Placental pericyte (primary cell): Measurements from ENCODE around the gene WAC. TPM values are rescaled to one million over a fixed set of nuclear protein-coding genes. Genes with fewer than 3 reads are reported as not detected.

Experiments used
- small RNA-seq: library from RNA; depleted of rRNA; stranded (forward); fragments of <200 nt; gene quantifications from one replicate; pipeline ENCODE3, GENCODE V24; 2012; ENCODE audit warnings: low replicate concordance
- total RNA-seq: library from RNA; depleted of rRNA; stranded (reverse); fragments of >200 nt; gene quantifications from 2 replicates; pipeline ENCODE4 v1.2.3, GENCODE V29; 2012

Gene WAC
- total RNA-seq, result 60.8 and 80.9 TPM in 2 replicates

GRCh38 chr10:28532337-28533185, at the start of gene WAC:
WAC (plus strand) TSS chr10:28533118; CDS start chr10:28533580, 462 bp downstream.

Small RNA genes within 50 kb of the gene (small RNA-seq; reads per million reads assigned to genes)
- gene RNU4ATAC6P (not detected), gene RNU6-1067P (0.13 reads per million)

Other genes with a start within 250 kb of the WAC start
- gene MPP7, start 230.1 kb upstream of the WAC start, total RNA-seq, result 0.14 TPM in 1 of 2 replicates, not detected in the other
- gene BAMBI, start 144.4 kb downstream of the WAC start, total RNA-seq, result 11.3 and 280 TPM in 2 replicates